ENCODE data around the gene CABLES1.

The CABLES1 gene

DNA sequence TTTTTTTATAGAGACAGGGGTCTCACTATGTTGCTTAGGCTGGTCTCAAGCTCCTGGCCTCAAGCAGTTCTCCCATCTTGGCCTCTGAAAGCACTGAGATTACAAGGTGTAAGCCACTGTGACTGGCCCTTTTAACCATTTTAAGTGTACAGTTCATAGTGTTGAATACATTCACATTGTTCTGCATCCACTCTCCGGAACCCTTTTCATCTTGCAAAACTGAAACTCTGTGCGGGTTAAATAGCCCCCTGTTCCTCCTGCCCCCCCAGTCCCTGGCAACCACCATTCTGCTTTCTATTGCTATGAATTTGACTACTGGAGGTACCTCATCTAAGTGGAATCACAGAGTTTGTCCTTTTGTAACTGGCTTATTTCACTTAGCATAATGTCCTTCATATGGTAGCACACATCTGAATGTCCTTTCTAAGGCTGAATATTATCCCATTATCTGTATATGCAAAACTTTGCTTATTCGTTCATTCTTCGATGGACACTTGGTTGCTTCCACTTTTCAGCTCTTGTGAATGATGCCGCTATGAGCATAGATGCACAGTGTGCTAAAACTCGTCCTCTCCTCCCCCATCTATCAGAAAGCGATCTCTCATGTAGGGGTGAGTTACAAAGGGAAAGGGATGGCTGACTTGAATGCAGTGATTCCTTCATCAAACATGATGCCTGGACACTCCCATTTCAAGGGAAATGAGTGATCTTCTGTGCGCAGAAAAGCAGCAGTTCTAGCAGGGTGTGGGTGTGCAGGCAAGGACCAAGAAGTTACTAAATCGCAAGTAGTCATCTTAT lies 30.2 kb downstream of the CABLES1 start:
- in situ Hi-C loops (cut with HindIII; ENCODE audit: low sequenced_read_pairs): no loop called here

DNA sequence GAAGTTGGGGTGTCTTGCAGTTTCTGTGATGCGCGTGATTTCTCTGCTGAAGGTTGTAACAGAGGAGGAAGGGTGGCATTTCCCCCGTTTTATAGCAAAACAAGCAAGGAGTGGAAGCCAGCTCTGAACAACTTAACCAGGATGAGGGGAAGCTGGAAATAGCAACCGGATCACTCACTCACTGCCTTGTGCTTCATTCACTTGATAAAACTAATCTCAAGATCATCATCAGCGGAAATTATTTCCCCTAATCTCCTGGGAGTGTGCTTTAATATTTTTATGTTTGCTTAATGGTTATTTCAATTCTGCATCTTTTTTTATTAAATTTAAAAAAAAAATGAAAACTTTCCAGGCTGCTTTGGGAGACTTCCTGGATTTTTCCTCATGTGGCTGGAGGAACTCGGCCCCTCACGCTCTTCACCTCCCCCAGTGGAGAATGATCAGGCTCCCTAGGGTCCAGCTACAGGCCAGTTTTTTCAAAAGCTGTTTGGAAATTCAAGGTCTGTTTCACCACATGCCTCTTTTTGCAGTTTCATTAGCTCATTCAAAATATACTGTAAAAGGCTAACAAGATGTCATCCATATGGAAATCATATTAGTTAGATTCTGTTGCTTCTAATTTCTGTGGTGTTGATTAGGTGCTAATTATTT lies 31.7 kb downstream of the CABLES1 start:
- in situ Hi-C loops (cut with HindIII; ENCODE audit: low sequenced_read_pairs): no loop called here

DNA sequence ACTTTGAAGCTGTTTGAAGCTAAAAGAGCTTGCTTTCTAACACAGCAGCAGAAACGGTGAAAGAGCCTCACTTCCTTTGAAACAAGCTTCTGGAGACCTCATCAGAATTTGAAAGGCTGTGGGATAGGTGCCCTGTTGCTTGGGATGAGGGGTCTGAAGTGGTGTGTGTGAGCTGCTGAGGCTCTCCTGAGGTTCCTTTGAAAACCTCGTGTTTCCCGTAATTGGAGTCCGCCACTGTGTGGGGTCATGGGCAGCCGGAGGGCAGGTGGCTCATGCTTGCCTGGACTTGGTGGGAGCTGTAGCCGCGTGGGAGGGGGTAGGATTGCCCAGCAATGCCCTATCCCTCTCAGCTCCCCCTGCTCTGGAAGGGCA lies 34.4 kb downstream of the CABLES1 start:
- in situ Hi-C loops (cut with HindIII; ENCODE audit: low sequenced_read_pairs): no loop called here

DNA sequence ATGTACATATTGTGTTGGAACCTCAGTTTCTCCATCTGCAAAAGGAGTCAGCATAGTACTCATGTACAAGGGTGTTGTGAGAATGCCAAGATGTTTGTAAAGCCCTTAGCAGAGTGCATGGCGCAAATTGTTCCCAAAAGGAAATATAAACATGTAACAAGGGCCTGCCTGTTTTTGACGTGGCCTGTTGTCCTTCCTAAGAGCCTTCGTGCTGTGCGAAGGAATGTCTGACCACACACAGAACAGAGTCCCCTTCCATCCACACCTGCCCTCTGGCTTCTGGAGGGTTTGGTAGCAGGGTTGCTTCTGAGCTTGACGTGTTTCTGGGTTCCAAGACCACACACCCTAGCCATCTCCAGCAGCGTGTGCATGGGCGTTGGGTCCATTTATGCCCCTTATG lies 34.9 kb downstream of the CABLES1 start:
- in situ Hi-C loops (cut with HindIII; ENCODE audit: low sequenced_read_pairs): no loop called here

DNA sequence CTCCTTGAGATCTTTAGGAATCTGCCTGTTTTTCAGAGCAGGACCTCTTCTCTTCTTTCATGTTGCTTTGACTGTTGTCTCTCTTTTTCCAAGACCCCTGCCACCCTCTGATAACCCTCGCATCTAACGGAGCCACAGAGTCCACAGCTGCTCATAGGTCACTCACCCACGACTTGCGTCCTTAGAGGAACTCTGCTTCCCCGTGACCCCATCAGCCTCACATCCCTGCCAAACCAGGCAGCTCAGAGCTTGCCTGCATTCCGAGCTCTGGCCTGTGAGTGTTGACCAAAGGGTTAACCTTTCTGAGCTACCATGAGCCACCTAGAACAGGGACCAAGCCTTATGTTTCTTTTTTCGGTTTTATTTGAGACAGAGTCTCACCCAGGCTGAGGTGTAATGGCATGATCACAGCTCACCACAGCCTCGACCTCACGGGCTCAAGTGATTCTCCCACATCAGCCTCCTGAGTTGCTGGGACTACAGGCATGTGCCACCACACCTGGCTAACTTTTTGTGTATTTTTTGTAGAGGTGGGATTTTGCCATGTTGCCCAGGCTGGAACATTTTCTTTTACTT lies 36.4 kb downstream of the CABLES1 start:
- in situ Hi-C loops (cut with HindIII; ENCODE audit: low sequenced_read_pairs): no loop called here

DNA sequence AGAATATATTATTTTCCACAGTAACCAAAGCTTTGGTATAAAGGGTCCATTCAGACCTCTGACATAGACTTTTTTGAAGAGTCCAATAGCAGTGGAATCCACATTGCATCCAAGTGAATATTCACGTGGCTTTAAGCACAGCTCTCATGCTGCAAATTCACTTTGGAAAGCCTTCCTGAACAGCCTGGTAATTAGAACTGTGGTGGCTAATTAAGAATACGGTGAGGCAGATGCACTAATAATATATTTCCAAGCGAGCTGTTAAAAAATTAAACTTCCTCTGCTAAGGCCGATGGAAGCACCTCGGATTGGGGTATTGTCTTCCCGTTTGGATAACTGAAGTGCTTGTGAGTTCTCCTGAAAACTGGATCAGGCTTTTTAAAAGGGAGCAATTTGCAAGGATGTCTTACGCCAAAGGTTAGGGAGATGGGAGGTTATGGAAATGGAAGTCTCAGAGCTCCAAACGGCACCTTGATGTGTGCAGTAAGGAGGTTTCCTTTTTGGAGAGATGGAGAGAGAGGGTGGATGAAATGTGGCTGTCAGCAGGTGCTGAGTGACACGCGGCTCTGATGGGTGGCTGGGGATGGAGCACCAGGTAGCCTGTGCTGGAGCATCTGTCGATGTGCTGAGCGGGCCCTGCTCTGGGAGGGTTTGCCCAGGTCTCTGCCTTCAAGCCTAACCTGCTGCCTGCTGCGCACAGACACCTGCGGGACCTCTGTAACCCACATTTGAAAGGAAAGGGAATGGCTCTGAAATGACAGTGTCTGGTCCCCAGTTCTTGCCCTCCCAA lies 37.5 kb downstream of the CABLES1 start:
- in situ Hi-C loops (cut with HindIII; ENCODE audit: low sequenced_read_pairs): no loop called here

GRCh38 chr18:23173912-23174311 lies 38.6 kb downstream of the CABLES1 start:
- in situ Hi-C loops (cut with HindIII; ENCODE audit: low sequenced_read_pairs): no loop called here

DNA sequence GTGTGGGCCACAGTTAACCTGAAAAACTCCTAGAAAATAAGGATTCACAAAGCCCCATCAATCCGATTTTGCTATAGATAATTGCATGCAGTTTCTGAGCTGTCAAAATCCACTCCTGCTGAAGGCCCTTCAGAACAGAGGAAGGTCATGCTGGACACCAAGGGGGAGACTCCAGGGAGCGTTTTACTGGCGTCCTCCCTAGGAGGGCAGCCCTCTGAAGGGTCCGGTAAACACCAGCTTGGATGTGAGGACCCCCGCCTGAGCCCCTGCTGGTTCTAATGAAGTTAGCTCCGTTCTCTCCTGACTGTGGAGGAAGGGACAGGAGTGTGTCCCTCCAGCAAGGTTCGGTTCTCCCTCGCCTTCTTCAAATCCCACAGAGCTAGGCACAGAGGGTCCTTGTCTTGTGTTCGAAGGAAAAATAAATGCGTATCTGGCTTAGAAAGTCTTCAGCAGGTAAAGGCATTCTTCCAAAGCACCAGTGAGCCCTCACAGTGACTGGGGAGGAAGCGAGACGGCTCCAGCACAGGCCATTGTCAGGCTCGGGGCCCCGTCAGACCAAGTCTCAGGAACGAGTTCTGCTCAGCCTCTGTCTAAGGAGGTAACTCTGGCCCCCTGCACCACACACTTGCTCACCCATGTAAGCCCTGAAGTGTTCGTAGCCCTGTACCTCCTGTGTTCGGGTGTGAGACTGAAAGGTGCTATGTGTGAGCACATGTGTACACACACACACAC lies 41.6 kb downstream of the CABLES1 start:
- in situ Hi-C loops (cut with HindIII; ENCODE audit: low sequenced_read_pairs): no loop called here

- in situ Hi-C loops (cut with HindIII; ENCODE audit: low sequenced_read_pairs): no loop called here
These were observed 42.3 kb downstream of the CABLES1 start for GRCh38 chr18:23177433-23178072.

GRCh38 chr18:23178201-23178600 lies 42.9 kb downstream of the CABLES1 start:
- in situ Hi-C loops (cut with HindIII; ENCODE audit: low sequenced_read_pairs): no loop called here

- in situ Hi-C loops (cut with HindIII; ENCODE audit: low sequenced_read_pairs): no loop called here
These were observed 43.4 kb downstream of the CABLES1 start for GRCh38 chr18:23178661-23179081.

GRCh38 chr18:23179416-23179815 lies 44.1 kb downstream of the CABLES1 start:
- in situ Hi-C loops (cut with HindIII; ENCODE audit: low sequenced_read_pairs): no loop called here

- in situ Hi-C loops (cut with HindIII; ENCODE audit: low sequenced_read_pairs): no loop called here
These were observed 46.3 kb downstream of the CABLES1 start for GRCh38 chr18:23181547-23181946.

GRCh38 chr18:23182606-23183005 lies 47.3 kb downstream of the CABLES1 start:
- in situ Hi-C loops (cut with HindIII; ENCODE audit: low sequenced_read_pairs): no loop called here

DNA sequence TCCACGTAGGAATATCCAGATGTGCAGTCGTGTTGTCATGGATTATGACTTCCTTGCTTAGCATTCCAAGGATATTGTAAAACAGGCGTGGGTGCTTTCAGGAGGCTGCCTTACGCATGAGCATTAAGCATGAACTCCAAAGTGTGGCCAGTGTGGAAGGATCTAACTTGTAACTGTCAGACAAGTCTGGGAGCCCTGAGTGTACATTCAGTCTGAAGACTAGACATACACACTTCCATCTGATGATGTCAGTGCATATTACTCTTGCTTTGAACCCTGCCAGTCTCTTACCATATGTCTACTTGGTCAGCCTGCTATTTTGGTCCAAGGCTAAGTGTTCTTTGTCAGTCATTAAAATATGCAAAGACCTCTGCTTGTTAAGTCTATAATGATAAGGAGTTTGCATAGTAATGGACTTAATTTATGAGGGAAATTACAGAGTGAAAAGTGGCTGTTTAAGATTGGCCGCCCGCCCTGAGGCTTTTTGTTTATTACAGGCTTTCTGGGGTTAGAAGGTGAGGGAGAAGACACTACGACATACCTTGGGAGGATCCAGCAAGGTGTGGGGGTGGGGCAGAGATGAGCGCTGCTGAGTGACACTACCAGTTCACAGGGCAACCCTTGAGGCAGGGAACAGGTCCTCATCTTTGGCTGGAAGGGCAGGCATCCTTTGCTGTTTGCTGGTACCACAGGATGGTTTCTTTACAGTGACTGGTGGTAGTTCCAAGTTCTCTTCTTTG lies 48.3 kb downstream of the CABLES1 start:
- in situ Hi-C loops (cut with HindIII; ENCODE audit: low sequenced_read_pairs): no loop called here

- in situ Hi-C loops (cut with HindIII; ENCODE audit: low sequenced_read_pairs): no loop called here
These were observed 51.5 kb downstream of the CABLES1 start for GRCh38 chr18:23186781-23187180.

- in situ Hi-C loops (cut with HindIII; ENCODE audit: low sequenced_read_pairs): no loop called here
These were observed 52.9 kb downstream of the CABLES1 start for GRCh38 chr18:23188068-23188760.

GRCh38 chr18:23189099-23189498 lies 53.8 kb downstream of the CABLES1 start:
- in situ Hi-C loops (cut with HindIII; ENCODE audit: low sequenced_read_pairs): no loop called here
